ENCODE data around the gene CCDC6. TPM values are rescaled to one million over a fixed set of nuclear protein-coding genes. Genes with fewer than 3 reads are reported as not detected.

CCDC6 gene
- total RNA-seq, 4 donors from 2014 or later, result 78.5 to 101 (median 92.1) TPM

DNA sequence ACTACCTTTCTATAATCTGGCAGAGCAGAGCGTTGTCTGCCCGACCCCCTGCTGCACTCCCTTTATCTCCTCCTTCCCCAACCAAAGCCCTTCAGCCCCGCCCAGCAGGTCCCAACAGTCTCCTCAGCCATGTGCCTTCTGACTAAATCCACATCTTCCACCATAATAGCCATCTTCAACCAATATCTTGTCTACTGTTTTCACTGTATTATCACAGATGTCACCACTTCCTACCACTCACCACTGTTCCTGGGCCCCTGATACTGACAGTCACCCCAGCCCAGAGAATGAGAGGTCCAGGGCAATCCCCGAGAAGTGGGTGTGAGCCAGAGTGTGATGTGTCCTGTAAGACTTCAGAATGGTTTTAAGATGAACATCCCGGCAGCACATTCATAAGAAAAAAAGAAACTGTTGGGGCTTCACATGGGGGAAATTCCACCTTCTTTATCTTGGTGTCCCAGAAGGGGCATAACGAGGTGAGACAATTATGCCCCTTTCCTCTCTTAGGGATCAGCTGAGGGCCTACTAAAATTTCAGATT, 25.3 kb downstream of the CCDC6 start:
- no peak for DNase-seq (ENCODE audit: low spot score in 2 of 2)
- Histone ChIP-seq H3K36me3 (no peaks in the 10 kb centered on the region), H3K4me3 (no peak overlapping the region), H3K27ac (no peak overlapping the region), H3K9me3 (no peaks in the 10 kb centered on the region), H3K4me1 (peaks cover 49% of the 10 kb centered on the region), H3K27me3 (no peaks in the 10 kb centered on the region)
- no peak for TF ChIP-seq POLR2A (IDR thresholded peaks at IDR 0.05)
- no peak for TF ChIP-seq EP300 (IDR thresholded peaks at IDR 0.05)
- TF ChIP-seq POLR2AphosphoS5 (IDR thresholded peaks at IDR 0.05), result no peak
- TF ChIP-seq CTCF (IDR thresholded peaks at IDR 0.05), result no peak
- 74% methylated on average over 5 of the region's 6 CpGs for WGBS

DNA sequence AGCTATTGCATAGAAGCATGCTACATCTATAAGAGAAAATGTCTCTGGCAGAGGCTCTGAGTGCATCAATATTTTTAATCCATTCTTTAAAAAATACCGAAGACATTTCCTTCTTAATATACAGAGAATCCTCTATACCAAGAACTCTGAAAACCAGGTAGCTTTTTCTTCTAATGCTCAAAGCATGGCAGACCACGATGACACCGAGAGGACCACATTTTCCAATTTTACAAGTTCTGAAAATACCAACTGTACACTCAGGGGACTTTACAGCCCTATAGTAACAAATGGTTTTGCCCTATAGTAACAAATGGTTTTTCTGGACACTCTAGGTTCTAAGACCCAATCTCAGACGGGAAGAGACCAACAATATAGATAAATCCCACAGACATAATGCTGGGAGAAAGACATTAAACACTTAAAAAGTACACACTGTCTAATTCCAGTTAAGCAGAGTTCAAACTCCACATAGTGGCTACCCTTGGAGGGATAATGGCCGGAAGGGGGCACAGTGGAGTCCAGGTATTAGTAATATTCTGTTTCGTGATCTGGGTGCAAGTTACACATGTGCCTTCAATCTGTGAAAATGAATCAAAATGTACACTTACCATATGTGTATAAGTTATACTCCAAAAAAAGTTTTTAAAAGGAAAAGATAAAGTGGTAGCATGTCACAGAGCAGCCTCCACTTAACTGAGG, 26.2 kb downstream of the CCDC6 start:
- Histone ChIP-seq H3K27ac (no peak overlapping the region), H3K4me3 (no peak overlapping the region), H3K9me3 (no peaks in the 10 kb centered on the region), H3K4me1 (peaks cover 42% of the 10 kb centered on the region), H3K27me3 (no peaks in the 10 kb centered on the region), H3K36me3 (no peaks in the 10 kb centered on the region)
- WGBS, result 73% methylated on average over 6 of the region's 6 CpGs
- DNase-seq (ENCODE audit: low spot score in 2 of 2), result no peak
- no peak for TF ChIP-seq CTCF (IDR thresholded peaks at IDR 0.05)
- no peak for TF ChIP-seq POLR2A (IDR thresholded peaks at IDR 0.05)
- TF ChIP-seq EP300 (IDR thresholded peaks at IDR 0.05), result no peak
- TF ChIP-seq POLR2AphosphoS5 (IDR thresholded peaks at IDR 0.05), result no peak

DNA sequence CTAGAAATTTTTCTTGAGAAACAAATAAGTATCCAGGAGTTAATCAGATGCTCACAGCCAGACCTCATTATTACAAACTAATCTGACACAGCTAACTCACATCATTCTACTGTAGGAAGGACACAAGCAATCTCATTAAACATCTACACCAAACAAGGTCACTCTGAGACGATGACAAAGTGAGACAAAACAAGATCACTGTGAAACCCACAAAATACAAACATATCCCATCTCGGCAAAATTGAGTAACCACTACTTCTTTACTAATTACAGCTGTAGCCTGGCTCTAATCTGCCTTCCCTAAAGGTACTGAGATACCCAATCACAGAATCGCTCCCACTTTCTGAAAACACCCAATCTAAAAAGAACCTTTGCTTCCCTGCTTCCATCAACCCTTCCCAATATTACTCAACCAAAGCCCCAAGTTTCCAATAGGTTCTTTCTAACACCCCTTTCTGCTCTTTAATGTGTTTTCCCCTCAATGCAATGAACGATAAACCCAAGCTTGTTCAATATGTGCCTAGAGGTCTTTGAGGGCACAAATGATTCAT, 26.9 kb downstream of the CCDC6 start:
- TF ChIP-seq POLR2AphosphoS5 (IDR thresholded peaks at IDR 0.05) (no peak), EP300 (IDR thresholded peaks at IDR 0.05) (no peak), POLR2A (IDR thresholded peaks at IDR 0.05) (no peak), CTCF (IDR thresholded peaks at IDR 0.05) (no peak)
- no peak overlapping the region for H3K27ac ChIP-seq
- H3K4me3 ChIP-seq, result no peak overlapping the region
- H3K36me3 ChIP-seq, result no peaks in the 10 kb centered on the region
- no peak for DNase-seq (ENCODE audit: low spot score in 2 of 2)
- 59% methylated on average over 4 of the region's 4 CpGs for WGBS
- peaks cover 43% of the 10 kb centered on the region for H3K4me1 ChIP-seq
- no peaks in the 10 kb centered on the region for H3K9me3 ChIP-seq
- H3K27me3 ChIP-seq, result no peaks in the 10 kb centered on the region

- no peaks in the 10 kb centered on the region for H3K36me3 ChIP-seq
- no peak for DNase-seq (ENCODE audit: low spot score in 2 of 2)
- no peaks in the 10 kb centered on the region for H3K9me3 ChIP-seq
- no peaks in the 10 kb centered on the region for H3K27me3 ChIP-seq
- no peak overlapping the region for H3K27ac ChIP-seq
- H3K4me3 ChIP-seq, result no peak overlapping the region
- peaks cover 41% of the 10 kb centered on the region for H3K4me1 ChIP-seq
- 84% methylated on average over 2 of the region's 2 CpGs for WGBS
- TF ChIP-seq EP300 (IDR thresholded peaks at IDR 0.05), result no peak
- no peak for TF ChIP-seq CTCF (IDR thresholded peaks at IDR 0.05)
- no peak for TF ChIP-seq POLR2A (IDR thresholded peaks at IDR 0.05)
- TF ChIP-seq POLR2AphosphoS5 (IDR thresholded peaks at IDR 0.05), result no peak
These were observed 27.4 kb downstream of the CCDC6 start for GRCh38 chr10:59878915-59879314.

GRCh38 chr10:59878289-59878688, 28.1 kb downstream of the CCDC6 start:
- H3K4me1 ChIP-seq, result peaks cover 44% of the 10 kb centered on the region
- no peaks in the 10 kb centered on the region for H3K9me3 ChIP-seq
- H3K36me3 ChIP-seq, result no peaks in the 10 kb centered on the region
- 87% methylated on average over 2 of the region's 2 CpGs for WGBS
- no peak overlapping the region for H3K27ac ChIP-seq
- no peak for DNase-seq (ENCODE audit: low spot score in 2 of 2)
- no peaks in the 10 kb centered on the region for H3K27me3 ChIP-seq
- H3K4me3 ChIP-seq, result no peak overlapping the region
- no peak for TF ChIP-seq EP300 (IDR thresholded peaks at IDR 0.05)
- TF ChIP-seq POLR2AphosphoS5 (IDR thresholded peaks at IDR 0.05), result no peak
- no peak for TF ChIP-seq CTCF (IDR thresholded peaks at IDR 0.05)
- no peak for TF ChIP-seq POLR2A (IDR thresholded peaks at IDR 0.05)

All from suprapubic skin (tissue), 4 donors.